Prostate gland (tissue), 2 donors: ENCODE results near the gene SASH1.

ENCODE experiments used
- POLR2A ChIP-seq: fragments of 450-650 bp; IDR thresholded peaks from one replicate; pipeline ENCODE4 v1.6.1; 2016; ENCODE audit warnings: antibody characterized with exemption, mild to moderate bottlenecking
- POLR2AphosphoS5 ChIP-seq: sonication (generic); formaldehyde crosslinking; IDR thresholded peaks from one replicate; pipeline ENCODE4 v1.6.1; 2017; ENCODE audit warnings: antibody characterized with exemption
- TF ChIP-seq, protein P1 (sequence below), 4 experiments: fragments of 200-600 bp in 2 of 4; fragments of 450-650 bp in 2 of 4; sonication (generic) in 2 of 4; IDR thresholded peaks; 1 replicate in 3 of 4; 2 replicates in 1 of 4; pipeline ENCODE4 v1.5.1; 2016 to 2019; ENCODE audit warnings: antibody characterized with exemption in 4 of 4, mild to moderate bottlenecking in 2 of 4, moderate library complexity in 2 of 4

DNA sequence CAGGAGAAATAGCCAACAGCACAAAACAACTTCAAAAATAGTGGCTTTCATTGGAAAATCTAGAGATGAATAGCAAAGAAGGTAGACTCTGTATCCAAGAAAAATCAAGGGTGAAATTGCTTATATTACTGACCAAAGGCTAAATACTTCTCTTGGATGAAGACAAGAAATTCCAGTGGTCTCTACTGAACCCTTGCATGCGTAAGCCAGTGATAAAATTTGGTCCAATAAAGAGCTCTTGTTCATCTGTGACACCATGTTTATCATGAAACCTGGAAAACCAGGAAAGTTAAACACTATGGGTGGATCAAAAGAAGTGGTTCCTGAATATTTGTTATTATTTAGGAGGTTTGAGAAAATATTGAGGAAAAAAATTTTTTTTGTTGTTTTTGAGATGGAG, 25.6 kb upstream of the SASH1 start:
- TF ChIP-seq, protein P1, sequence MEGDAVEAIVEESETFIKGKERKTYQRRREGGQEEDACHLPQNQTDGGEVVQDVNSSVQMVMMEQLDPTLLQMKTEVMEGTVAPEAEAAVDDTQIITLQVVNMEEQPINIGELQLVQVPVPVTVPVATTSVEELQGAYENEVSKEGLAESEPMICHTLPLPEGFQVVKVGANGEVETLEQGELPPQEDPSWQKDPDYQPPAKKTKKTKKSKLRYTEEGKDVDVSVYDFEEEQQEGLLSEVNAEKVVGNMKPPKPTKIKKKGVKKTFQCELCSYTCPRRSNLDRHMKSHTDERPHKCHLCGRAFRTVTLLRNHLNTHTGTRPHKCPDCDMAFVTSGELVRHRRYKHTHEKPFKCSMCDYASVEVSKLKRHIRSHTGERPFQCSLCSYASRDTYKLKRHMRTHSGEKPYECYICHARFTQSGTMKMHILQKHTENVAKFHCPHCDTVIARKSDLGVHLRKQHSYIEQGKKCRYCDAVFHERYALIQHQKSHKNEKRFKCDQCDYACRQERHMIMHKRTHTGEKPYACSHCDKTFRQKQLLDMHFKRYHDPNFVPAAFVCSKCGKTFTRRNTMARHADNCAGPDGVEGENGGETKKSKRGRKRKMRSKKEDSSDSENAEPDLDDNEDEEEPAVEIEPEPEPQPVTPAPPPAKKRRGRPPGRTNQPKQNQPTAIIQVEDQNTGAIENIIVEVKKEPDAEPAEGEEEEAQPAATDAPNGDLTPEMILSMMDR (IDR thresholded peaks at IDR 0.05) = no peak
- TF ChIP-seq POLR2A (no peak), POLR2AphosphoS5 (no peak)
